KMS-11 (cell line): ENCODE data around the gene SLX9.

Source experiments
- H2AFZ ChIP-seq: fragments of 200-600 bp; sonication (generic); 2 replicates; pipeline ENCODE4 v1.6.1; 2016; ENCODE audit warnings: antibody characterized with exemption, mixed run types, low read depth
- H3K27ac ChIP-seq: fragments of 200-600 bp; sonication (generic); 2 replicates; pipeline ENCODE4 v1.6.1; 2016; ENCODE audit warnings: mild to moderate bottlenecking, mixed run types
- H3K27me3 ChIP-seq: fragments of 200-600 bp; sonication (generic); 2 replicates; pipeline ENCODE4 v1.6.1; 2017; ENCODE audit warnings: mild to moderate bottlenecking, low read depth, mixed run types, moderate library complexity; ENCODE audit not compliant: insufficient read depth
- H3K36me3 ChIP-seq: fragments of 200-600 bp; sonication (generic); 2 replicates; pipeline ENCODE4 v1.6.1; 2017; ENCODE audit warnings: mild to moderate bottlenecking, mixed run types; ENCODE audit not compliant: insufficient read depth
- H3K4me1 ChIP-seq: fragments of 200-600 bp; sonication (generic); 2 replicates; pipeline ENCODE4 v1.6.1; 2016; ENCODE audit warnings: mild to moderate bottlenecking, low read depth, mixed run types; ENCODE audit not compliant: poor library complexity, severe bottlenecking
- H3K4me2 ChIP-seq: fragments of 200-600 bp; sonication (generic); 2 replicates; pipeline ENCODE4 v1.7.0; 2016; ENCODE audit warnings: mild to moderate bottlenecking, mixed run types
- H3K4me3 ChIP-seq: fragments of 200-600 bp; sonication (generic); IDR thresholded peaks from 2 replicates; pipeline ENCODE4 v1.6.1; 2017; ENCODE audit warnings: low read depth, low read length, mixed read lengths; ENCODE audit not compliant: insufficient read depth
- H3K79me2 ChIP-seq: fragments of 200-600 bp; sonication (generic); 2 replicates; pipeline ENCODE4 v1.6.1; 2016; ENCODE audit warnings: low read depth, mixed run types; ENCODE audit not compliant: insufficient read depth
- H3K9ac ChIP-seq: fragments of 200-600 bp; sonication (generic); 2 replicates; pipeline ENCODE4 v1.6.1; 2016; ENCODE audit warnings: mild to moderate bottlenecking, mixed run types
- H4K20me1 ChIP-seq: fragments of 200-600 bp; sonication (generic); 2 replicates; pipeline ENCODE4 v1.6.1; 2016; ENCODE audit warnings: mild to moderate bottlenecking, mixed run types; ENCODE audit not compliant: insufficient read depth
- CTCF ChIP-seq: fragments of 200-600 bp; sonication (generic); conservative IDR thresholded peaks from 2 replicates; pipeline ENCODE4 v1.6.1; 2017; ENCODE audit warnings: low read depth, mild to moderate bottlenecking, antibody characterized with exemption, low read length, moderate library complexity, mixed read lengths

The SLX9 gene

GRCh38 chr21:44894687-44895302, 45.0 kb upstream of the SLX9 start:
- no peaks in the 10 kb centered on the region for H4K20me1 ChIP-seq

GRCh38 chr21:44895859-44896258, 44.0 kb upstream of the SLX9 start:
- no peaks in the 10 kb centered on the region for H3K4me1 ChIP-seq
- H4K20me1 ChIP-seq, result no peaks in the 10 kb centered on the region
- no peak overlapping the region for H2AFZ ChIP-seq
- TF ChIP-seq CTCF, result no peak
- H3K79me2 ChIP-seq, result no peaks in the 10 kb centered on the region
- H3K27ac ChIP-seq, result no peak overlapping the region
- no peak overlapping the region for H3K4me2 ChIP-seq
- no peak overlapping the region for H3K4me3 ChIP-seq
- no peak overlapping the region for H3K9ac ChIP-seq
- H3K27me3 ChIP-seq, result peaks cover 91% of the 10 kb centered on the region
- H3K36me3 ChIP-seq, result no peaks in the 10 kb centered on the region

More at GRCh38 chr21:44894687-44895302, 45.0 kb upstream of the SLX9 start:
- Histone ChIP-seq H3K27ac (no peak overlapping the region), H3K4me1 (no peaks in the 10 kb centered on the region), H3K79me2 (no peaks in the 10 kb centered on the region), H2AFZ (no peak overlapping the region), H3K4me3 (no peak overlapping the region), H3K9ac (no peak overlapping the region), H3K36me3 (no peaks in the 10 kb centered on the region), H3K4me2 (no peak overlapping the region), H3K27me3 (peaks cover 92% of the 10 kb centered on the region)
- TF ChIP-seq CTCF, result no peak

GRCh38 chr21:44896561-44897286, 43.1 kb upstream of the SLX9 start:
- Histone ChIP-seq H3K9ac (no peak overlapping the region), H3K79me2 (no peaks in the 10 kb centered on the region), H2AFZ (no peak overlapping the region), H3K4me2 (no peak overlapping the region), H3K36me3 (no peaks in the 10 kb centered on the region), H3K27ac (no peak overlapping the region), H4K20me1 (no peaks in the 10 kb centered on the region), H3K4me3 (no peak overlapping the region), H3K4me1 (no peaks in the 10 kb centered on the region), H3K27me3 (peaks cover 90% of the 10 kb centered on the region)
- TF ChIP-seq CTCF, result no peak

- Histone ChIP-seq H4K20me1 (no peaks in the 10 kb centered on the region), H3K4me3 (no peak overlapping the region), H3K4me2 (no peak overlapping the region), H3K27ac (no peak overlapping the region), H3K36me3 (no peaks in the 10 kb centered on the region), H3K27me3 (peaks cover 89% of the 10 kb centered on the region), H2AFZ (no peak overlapping the region), H3K4me1 (no peaks in the 10 kb centered on the region), H3K9ac (no peak overlapping the region), H3K79me2 (no peaks in the 10 kb centered on the region)
- TF ChIP-seq CTCF, result no peak
These were observed 42.4 kb upstream of the SLX9 start for GRCh38 chr21:44897326-44898010.
